Thyroid gland (tissue), 4 donors: Measurements from ENCODE around the gene KRT74.

ENCODE experiments used
- POLR2A ChIP-seq, 2 donors: fragments of 450-650 bp; IDR thresholded peaks; one replicate each; pipeline ENCODE4 v1.6.1; 2017; ENCODE audit warnings: antibody characterized with exemption in 2 of 2, mild to moderate bottlenecking in 2 of 2, moderate library complexity in 1 of 2
- TF ChIP-seq, protein P1 (sequence below), 6 experiments: fragments of 200-600 bp in 3 of 6; fragments of 450-650 bp in 3 of 6; sonication (generic) in 3 of 6; IDR thresholded peaks; one replicate each; pipeline ENCODE4 v1.5.1; 2016 to 2019; ENCODE audit warnings: antibody characterized with exemption in 6 of 6, mild to moderate bottlenecking in 2 of 6, inconsistent platforms in 1 of 6, moderate library complexity in 1 of 6

- TF ChIP-seq, protein P1, sequence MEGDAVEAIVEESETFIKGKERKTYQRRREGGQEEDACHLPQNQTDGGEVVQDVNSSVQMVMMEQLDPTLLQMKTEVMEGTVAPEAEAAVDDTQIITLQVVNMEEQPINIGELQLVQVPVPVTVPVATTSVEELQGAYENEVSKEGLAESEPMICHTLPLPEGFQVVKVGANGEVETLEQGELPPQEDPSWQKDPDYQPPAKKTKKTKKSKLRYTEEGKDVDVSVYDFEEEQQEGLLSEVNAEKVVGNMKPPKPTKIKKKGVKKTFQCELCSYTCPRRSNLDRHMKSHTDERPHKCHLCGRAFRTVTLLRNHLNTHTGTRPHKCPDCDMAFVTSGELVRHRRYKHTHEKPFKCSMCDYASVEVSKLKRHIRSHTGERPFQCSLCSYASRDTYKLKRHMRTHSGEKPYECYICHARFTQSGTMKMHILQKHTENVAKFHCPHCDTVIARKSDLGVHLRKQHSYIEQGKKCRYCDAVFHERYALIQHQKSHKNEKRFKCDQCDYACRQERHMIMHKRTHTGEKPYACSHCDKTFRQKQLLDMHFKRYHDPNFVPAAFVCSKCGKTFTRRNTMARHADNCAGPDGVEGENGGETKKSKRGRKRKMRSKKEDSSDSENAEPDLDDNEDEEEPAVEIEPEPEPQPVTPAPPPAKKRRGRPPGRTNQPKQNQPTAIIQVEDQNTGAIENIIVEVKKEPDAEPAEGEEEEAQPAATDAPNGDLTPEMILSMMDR (IDR thresholded peaks at IDR 0.05) = no peak
- TF ChIP-seq POLR2A (IDR thresholded peaks at IDR 0.05) = no peak
Observed at GRCh38 chr12:52616680-52617402, 43.2 kb upstream of the KRT74 start.
